Lower lobe of right lung (tissue), 2 donors: ENCODE results near the gene GPR161. TPM values are rescaled to one million over a fixed set of nuclear protein-coding genes. Genes with fewer than 3 reads are reported as not detected.

Source experiments
- ATAC-seq, 2 donors: fragments of 200-7000 bp; cut with Tn5 transposase; one replicate each; pipeline ENCODE4 v1.9.1; 2020 to 2022; ENCODE audit warnings: mild to moderate bottlenecking in 2 of 2, moderate library complexity in 2 of 2
- DNase-seq: peaks from one replicate; pipeline ENCODE4 v3.0.0-alpha.2; 2020
- H3K27ac ChIP-seq: fragments of 200-600 bp; one replicate; pipeline ENCODE4 v1.8.0; 2022
- H3K27me3 ChIP-seq: fragments of 200-600 bp; one replicate; pipeline ENCODE4 v1.8.0; 2022; ENCODE audit warnings: low read depth
- H3K36me3 ChIP-seq: fragments of 200-600 bp; one replicate; pipeline ENCODE4 v1.8.0; 2022; ENCODE audit warnings: mild to moderate bottlenecking
- H3K4me1 ChIP-seq: fragments of 200-600 bp; one replicate; pipeline ENCODE4 v1.8.0; 2022
- H3K4me3 ChIP-seq: fragments of 200-600 bp; one replicate; pipeline ENCODE4 v1.8.0; 2022; ENCODE audit warnings: mild to moderate bottlenecking
- H3K9me3 ChIP-seq: fragments of 200-600 bp; one replicate; pipeline ENCODE4 v1.8.0; 2022
- CTCF ChIP-seq: fragments of 200-600 bp; IDR thresholded peaks from one replicate; pipeline ENCODE4 v1.8.0; 2022; ENCODE audit warnings: antibody characterized with exemption, mild to moderate bottlenecking
- intact Hi-C: fragments of 100-400 bp; cut with DNase I; formaldehyde crosslinking; loops from one replicate; pipeline ENCODE4 v1.11.0; 2022
- total RNA-seq: library from RNA; stranded (reverse); fragmentation: NEBNext Ultra II Directional; extraction: Animal tissue kit (Norgen Biotek cat#: 25700); gene quantifications from one replicate; pipeline ENCODE4 v1.2.1, GENCODE V29; 2021
- donor health status: DM: no; HTN: yes; CAD: no; lungs with severe emphysema.

GPR161 gene
- total RNA-seq, 1 donor from 2014 or later: 9.6 TPM

DNA sequence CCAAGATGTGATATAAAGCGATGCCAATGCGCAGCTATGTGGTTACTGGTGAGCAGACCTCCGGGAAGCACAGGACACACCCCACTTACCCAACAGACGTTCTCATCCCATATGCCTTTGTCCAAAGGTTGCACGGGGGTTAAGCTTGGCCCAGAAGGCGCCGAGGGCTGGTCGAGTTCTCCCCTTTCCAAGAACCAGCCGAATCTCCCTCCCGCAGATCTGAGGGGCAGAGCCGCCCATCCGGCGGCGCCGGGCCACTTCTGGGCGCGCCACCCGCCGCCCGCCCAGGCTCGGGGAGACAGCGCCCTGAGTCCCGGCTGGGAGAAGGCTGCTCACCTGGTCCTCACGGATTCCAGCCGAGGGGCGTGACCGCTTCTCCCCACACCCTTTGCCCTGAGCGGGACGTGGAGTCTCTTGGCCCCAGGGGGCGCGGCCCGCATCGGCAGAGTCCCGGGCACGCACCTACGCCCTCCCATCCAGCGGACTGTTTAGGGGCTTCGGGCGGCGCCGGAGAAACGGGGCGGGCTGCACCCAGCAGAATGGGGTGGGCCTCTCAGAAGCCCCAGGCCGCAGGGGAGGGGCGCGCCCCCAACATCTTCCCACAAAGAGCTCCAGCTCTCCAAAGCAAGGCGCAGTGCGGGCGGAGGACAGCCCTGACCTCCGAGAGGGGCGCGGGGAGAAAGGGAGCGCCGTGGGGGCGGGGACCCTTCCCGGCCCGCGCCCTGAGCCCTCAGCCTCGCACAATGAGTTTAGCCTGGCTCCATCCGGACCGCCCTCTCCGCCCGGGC, 615 bp downstream of the GPR161 start:
- Histone ChIP-seq H3K4me1 (peaks cover 27% of the 10 kb centered on the region), H3K36me3 (no peaks in the 10 kb centered on the region), H3K27ac (peak overlapping the region; percentile 50), H3K4me3 (peak overlapping the region; percentile 79), H3K9me3 (no peaks in the 10 kb centered on the region), H3K27me3 (no peaks in the 10 kb centered on the region)
- no peak for TF ChIP-seq CTCF
- DNase-seq (peak; percentile 55), ATAC-seq (peak; percentile 74 to 82)
- intact Hi-C loops: no loop called here

GRCh38 chr1:168135116-168135920, 1.4 kb downstream of the GPR161 start:
- intact Hi-C loops: no loop called here
- Histone ChIP-seq H3K27me3 (no peaks in the 10 kb centered on the region), H3K9me3 (no peaks in the 10 kb centered on the region), H3K27ac (no peak overlapping the region), H3K4me1 (peaks cover 27% of the 10 kb centered on the region), H3K4me3 (peak overlapping the region; percentile 79), H3K36me3 (no peaks in the 10 kb centered on the region)
- no peak for DNase-seq
- TF ChIP-seq CTCF: no peak
- peak; percentile 20 to 21 for ATAC-seq

- no peak for ATAC-seq
- H3K4me3 ChIP-seq: no peak overlapping the region
- DNase-seq: no peak
- H3K9me3 ChIP-seq: no peaks in the 10 kb centered on the region
- no peaks in the 10 kb centered on the region for H3K27me3 ChIP-seq
- H3K4me1 ChIP-seq: peaks cover 27% of the 10 kb centered on the region
- intact Hi-C loops: no loop called here
- TF ChIP-seq CTCF: no peak
- no peak overlapping the region for H3K27ac ChIP-seq
- no peaks in the 10 kb centered on the region for H3K36me3 ChIP-seq
Observed at GRCh38 chr1:168134642-168135041, 2.1 kb downstream of the GPR161 start.

- TF ChIP-seq CTCF: no peak
- no peaks in the 10 kb centered on the region for H3K9me3 ChIP-seq
- H3K4me1 ChIP-seq: peaks cover 27% of the 10 kb centered on the region
- no peak for ATAC-seq
- intact Hi-C loops: no loop called here
- no peak for DNase-seq
- no peak overlapping the region for H3K4me3 ChIP-seq
- no peaks in the 10 kb centered on the region for H3K27me3 ChIP-seq
- H3K27ac ChIP-seq: no peak overlapping the region
- no peaks in the 10 kb centered on the region for H3K36me3 ChIP-seq
Observed at GRCh38 chr1:168134132-168134531, 2.6 kb downstream of the GPR161 start.

GRCh38 chr1:168129933-168130332, 6.8 kb downstream of the GPR161 start:
- no peak for TF ChIP-seq CTCF
- H3K4me3 ChIP-seq: no peak overlapping the region
- no peaks in the 10 kb centered on the region for H3K27me3 ChIP-seq
- no peaks in the 10 kb centered on the region for H3K36me3 ChIP-seq
- H3K27ac ChIP-seq: no peak overlapping the region
- intact Hi-C loops: no loop called here
- DNase-seq (no peak), ATAC-seq (no peak)
- peaks cover 8% of the 10 kb centered on the region for H3K4me1 ChIP-seq
- H3K9me3 ChIP-seq: no peaks in the 10 kb centered on the region
